Measurements from ENCODE around the gene OPN3. TPM values are rescaled to one million over a fixed set of nuclear protein-coding genes. Genes with fewer than 3 reads are reported as not detected.
A peak's percentile ranks its signal among the peaks of the same experiment; 100 is the strongest.

The OPN3 gene
- total RNA-seq, 1 experiment from 2014 or later: 10.0 TPM

- Histone ChIP-seq H3K18ac (ENCODE audit: insufficient read length, low read depth, low read length) (no peak overlapping the region), H3K79me2 (ENCODE audit: insufficient read depth, low read length) (no peaks in the 10 kb centered on the region), H3K27me3 (ENCODE audit: insufficient read depth, low read length) (no peaks in the 10 kb centered on the region), H2BK120ac (ENCODE audit: low read depth, low read length, poor library complexity, severe bottlenecking) (no peak overlapping the region), H3K14ac (ENCODE audit: insufficient read depth, low read length) (no peak overlapping the region), H2BK15ac (ENCODE audit: low read depth, low read length) (no peak overlapping the region), H3K4me1 (ENCODE audit: insufficient read depth, low read length) (no peaks in the 10 kb centered on the region; the same call in 1 of the 2 replicates), H3K9me3 (ENCODE audit: control insufficient read depth, low read depth, low read length) (no peaks in the 10 kb centered on the region), H2BK12ac (ENCODE audit: insufficient read length, low read depth, low read length) (no peak overlapping the region), H2AFZ (ENCODE audit: low read length) (no peak overlapping the region), H3T11ph (ENCODE audit: low read length) (no peak overlapping the region), H3K4me2 (ENCODE audit: insufficient read depth, insufficient read length, low read length) (no peak overlapping the region), H4K20me1 (ENCODE audit: control insufficient read depth, insufficient read depth, insufficient read length) (no peaks in the 10 kb centered on the region), H2BK5ac (ENCODE audit: insufficient read length, low read length) (no peak overlapping the region), H3K9ac (ENCODE audit: extremely low read depth, insufficient read length, low read length) (no peak overlapping the region), H4K8ac (replicated peaks; ENCODE audit: insufficient read length, low read depth, low read length) (no peak overlapping the region), H3K27ac (ENCODE audit: insufficient read length, low read depth, low read length) (no peak overlapping the region), H3K56ac (ENCODE audit: insufficient read length, low read depth, low read length) (no peak overlapping the region), H2AK5ac (ENCODE audit: insufficient read length, low read length) (no peak overlapping the region), H3K4ac (ENCODE audit: low read depth, low read length) (no peak overlapping the region), H4K91ac (ENCODE audit: insufficient read length, low read depth, low read length) (no peak overlapping the region), H3K23me2 (ENCODE audit: insufficient read length, low read depth, low read length, poor library complexity, severe bottlenecking) (no peaks in the 10 kb centered on the region), H3K23ac (ENCODE audit: insufficient read length, low read depth, low read length) (no peak overlapping the region), H3K79me1 (ENCODE audit: insufficient read depth, low read depth, low read length, poor library complexity, severe bottlenecking) (no peaks in the 10 kb centered on the region), H2BK20ac (ENCODE audit: low read depth, low read length, poor library complexity, severe bottlenecking) (peak overlapping the region; percentile 26), H4K5ac (ENCODE audit: insufficient read length, low read depth, low read length) (no peak overlapping the region)
- whole genome bisulfite sequencing (ENCODE audit: extremely low coverage, insufficient read length, low lambda C conversion rate): no CpG with 5 or more reads among the region's 1 CpG
- no peaks in the 10 kb centered on the region for H3K36me3 Mint-ChIP-seq (ENCODE audit: insufficient read depth in 1 of 3, low read depth in 3 of 3)
- no peak for TF ChIP-seq CTCF (conservative IDR thresholded peaks at IDR 0.05)
- no peaks in the 10 kb centered on the region for H3K9me3 Mint-ChIP-seq
- no peak for DNase-seq
- H3K4me3 Mint-ChIP-seq: no peak overlapping the region
- peaks cover 2% of the 10 kb centered on the region; the same call in 1 of the 2 replicates for H3K27me3 Mint-ChIP-seq (ENCODE audit: low read depth)
- peak overlapping the region in 1 of 3 experiments; percentile 70; a peak in 1 of 7 replicates for H3K27ac Mint-ChIP-seq
- H3K4me1 Mint-ChIP-seq: peaks cover 5 to 8% of the 10 kb centered on the region in 2 experiments
These were observed 32.1 kb upstream of the OPN3 start for GRCh38 chr1:241672301-241672700.

All from H9 (cell line).